ENCODE measurements around the gene CEP120. TPM values are rescaled to one million over a fixed set of nuclear protein-coding genes. Genes with fewer than 3 reads are reported as not detected.

Gene CEP120
- total RNA-seq, 1 donor from 2014 or later, result 34.7 TPM

GRCh38 chr5:123299136-123299535 is 124.1 kb downstream of the CEP120 start:
- DNase-seq (ENCODE audit: low spot score), result no peak

DNA sequence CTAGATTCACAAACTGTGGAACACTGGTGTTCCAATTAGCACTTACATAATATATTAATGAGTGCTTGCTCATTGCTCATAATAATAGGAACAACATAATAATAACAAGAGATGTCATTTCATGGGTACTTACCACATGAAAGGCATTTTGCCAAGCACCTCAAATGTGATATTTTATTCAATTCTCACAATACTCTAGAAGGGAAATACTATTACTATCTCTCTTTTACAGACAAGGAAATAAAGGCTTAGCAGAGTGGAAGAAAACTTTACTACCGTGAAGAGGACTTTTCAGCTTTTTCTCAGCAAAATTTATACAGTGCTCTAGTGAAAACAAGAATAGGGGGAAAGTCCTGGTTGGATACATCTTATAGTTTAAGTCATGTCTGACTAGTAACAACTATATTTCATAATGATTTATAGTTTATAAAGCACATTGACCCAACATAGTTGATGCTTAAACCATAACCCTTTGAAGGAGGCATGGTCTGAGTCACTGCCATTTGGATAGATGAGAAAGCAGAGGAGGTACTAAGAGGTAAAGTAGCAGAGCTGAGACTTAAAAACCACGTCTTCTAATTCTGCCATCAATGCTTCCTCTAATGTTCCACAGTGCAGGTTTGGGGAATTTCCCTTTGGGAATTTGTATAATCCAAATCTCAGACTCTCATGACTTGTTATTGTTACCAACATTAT is 124.7 kb downstream of the CEP120 start:
- DNase-seq (ENCODE audit: low spot score), result no peak

- no peak for DNase-seq (ENCODE audit: low spot score)
These were observed 125.3 kb downstream of the CEP120 start for GRCh38 chr5:123297866-123298265.

DNA sequence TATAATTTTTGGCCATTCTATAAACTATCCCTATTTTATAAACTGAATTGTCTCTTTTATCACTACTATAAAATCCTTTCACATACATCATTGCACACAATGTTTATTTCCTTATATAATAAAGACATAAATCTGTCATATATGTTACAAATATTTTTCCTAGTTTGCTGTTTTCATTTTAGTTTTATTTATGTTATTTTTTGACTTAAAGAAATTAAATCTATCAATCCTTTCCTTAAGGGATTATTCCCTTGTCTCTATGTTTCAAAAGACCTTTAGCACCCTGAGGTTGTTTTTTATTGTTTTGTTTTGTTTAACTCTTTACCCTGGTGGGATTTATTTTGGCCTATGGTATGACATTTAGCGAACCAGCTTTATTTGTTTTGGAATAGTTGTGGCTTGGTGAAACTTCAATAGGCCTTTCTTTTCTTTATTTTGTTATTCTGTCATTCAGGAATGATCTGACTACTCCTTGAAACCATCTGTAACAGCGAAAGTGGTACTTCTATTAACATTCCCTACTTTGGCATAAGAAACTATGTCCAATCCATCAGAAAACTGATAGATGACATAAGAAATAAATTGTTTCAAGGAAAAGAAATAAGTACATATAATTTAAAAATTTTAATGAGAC is 125.9 kb downstream of the CEP120 start:
- no peak for DNase-seq (ENCODE audit: low spot score)

Other genes starting within 250 kb of the CEP120 start
- gene CSNK1G3, start 88.8 kb upstream of the CEP120 start, total RNA-seq (ENCODE audit: insufficient read depth, low replicate concordance), result 98.7 TPM